HG03159 (cell line): ENCODE measurements around the gene C17orf114.
A peak's percentile ranks its signal among the peaks of the same experiment; 100 is the strongest.

ENCODE experiments used
- ATAC-seq: cut with Tn5 transposase; IDR thresholded peaks from one replicate; pipeline ENCODE4 v1.9.1; 2021; ENCODE audit warnings: mild to moderate bottlenecking, moderate library complexity; ENCODE audit not compliant: unreplicated experiment

The C17orf114 gene

GRCh38 chr17:4802228-4802627, at the start of gene C17orf114:
Gene C17orf114 (minus strand): TSS chr17:4802328.
- ATAC-seq = no peak

- ATAC-seq = no peak
These were observed 49.0 kb upstream of the C17orf114 start for GRCh38 chr17:4851084-4851483.

GRCh38 chr17:4850246-4850645, 48.1 kb upstream of the C17orf114 start:
- ATAC-seq = no peak

GRCh38 chr17:4849011-4849536, 46.9 kb upstream of the C17orf114 start:
- ATAC-seq = no peak

- ATAC-seq = no peak
These were observed 44.7 kb upstream of the C17orf114 start for GRCh38 chr17:4846635-4847390.

GRCh38 chr17:4845118-4845517, 43.0 kb upstream of the C17orf114 start:
- no peak for ATAC-seq

GRCh38 chr17:4843321-4844000, 41.3 kb upstream of the C17orf114 start:
- ATAC-seq = no peak

GRCh38 chr17:4842376-4842775, 40.2 kb upstream of the C17orf114 start:
- no peak for ATAC-seq

GRCh38 chr17:4840893-4841242, 38.7 kb upstream of the C17orf114 start:
- no peak for ATAC-seq

GRCh38 chr17:4839965-4840892, 38.1 kb upstream of the C17orf114 start:
- no peak for ATAC-seq

GRCh38 chr17:4839221-4839620, 37.1 kb upstream of the C17orf114 start:
- ATAC-seq = no peak

GRCh38 chr17:4838309-4838785, 36.2 kb upstream of the C17orf114 start:
- ATAC-seq = no peak

- ATAC-seq = no peak
These were observed 35.6 kb upstream of the C17orf114 start for GRCh38 chr17:4837471-4838308.

GRCh38 chr17:4836221-4836620, 34.1 kb upstream of the C17orf114 start:
- ATAC-seq = no peak

- no peak for ATAC-seq
These were observed 32.5 kb upstream of the C17orf114 start for GRCh38 chr17:4834681-4835020.

- ATAC-seq = no peak
These were observed 32.0 kb upstream of the C17orf114 start for GRCh38 chr17:4833941-4834680.

GRCh38 chr17:4833178-4833940, 31.2 kb upstream of the C17orf114 start, which contains the start of gene MINK1:
Gene MINK1 (plus strand): TSS chr17:4833340. CDS start chr17:4833584, 244 bp downstream.
- ATAC-seq = peak; percentile 78

GRCh38 chr17:4832829-4833177, 30.7 kb upstream of the C17orf114 start:
- peak; percentile 9 for ATAC-seq

GRCh38 chr17:4827399-4827798, 25.3 kb upstream of the C17orf114 start:
- no peak for ATAC-seq
